BJ (cell line): ENCODE data around the gene ZNF213. TPM values are rescaled to one million over a fixed set of nuclear protein-coding genes. Genes with fewer than 3 reads are reported as not detected.

Experiments used
- CTCF ChIA-PET: fragments of 350-600 bp; formaldehyde crosslinking; extraction: SDS; loops from one replicate; lab custom pipeline; 2021; ENCODE audit warnings: antibody characterized with exemption, inconsistent platforms; lab: Yijun Ruan, JAX
- POLR2A ChIA-PET: fragments of 300-600 bp; sonication (Branson Sonifier 250); formaldehyde crosslinking; extraction: SDS; loops from one replicate; lab custom pipeline; 2021; ENCODE audit warnings: antibody characterized with exemption; lab: Charles Lee
- DNase-seq: peaks from one replicate; pipeline ENCODE4 v3.0.0-alpha.2; 2011; ENCODE audit warnings: low read depth
- H3K27me3 ChIP-seq: 2 replicates; pipeline ENCODE4 v1.6.0; 2011; ENCODE audit warnings: low read length; ENCODE audit not compliant: control insufficient read depth, insufficient read depth
- H3K36me3 ChIP-seq: 2 replicates; pipeline ENCODE4 v1.5.1; 2011; ENCODE audit warnings: low read length; ENCODE audit not compliant: control insufficient read depth, insufficient read depth
- H3K4me3 ChIP-seq: 2 replicates; pipeline ENCODE4 v1.5.1; 2011; ENCODE audit warnings: low read depth, mild to moderate bottlenecking, control low read depth, low read length
- polyA plus RNA-seq: library from polyadenylated mRNA; depleted of rRNA; stranded (reverse); fragments of >200 nt; gene quantifications from 2 replicates; pipeline ENCODE4 v1.2.3, GENCODE V29; 2011
- TF ChIP-seq, protein P1 (sequence below): IDR thresholded peaks from 2 replicates; pipeline ENCODE4 v1.5.1; 2011; ENCODE audit warnings: low read depth, mild to moderate bottlenecking, control low read depth, inconsistent platforms, low read length, moderate library complexity; ENCODE audit not compliant: insufficient read depth

Gene ZNF213
- polyA plus RNA-seq, 1 experiment: 0.77 TPM

DNA sequence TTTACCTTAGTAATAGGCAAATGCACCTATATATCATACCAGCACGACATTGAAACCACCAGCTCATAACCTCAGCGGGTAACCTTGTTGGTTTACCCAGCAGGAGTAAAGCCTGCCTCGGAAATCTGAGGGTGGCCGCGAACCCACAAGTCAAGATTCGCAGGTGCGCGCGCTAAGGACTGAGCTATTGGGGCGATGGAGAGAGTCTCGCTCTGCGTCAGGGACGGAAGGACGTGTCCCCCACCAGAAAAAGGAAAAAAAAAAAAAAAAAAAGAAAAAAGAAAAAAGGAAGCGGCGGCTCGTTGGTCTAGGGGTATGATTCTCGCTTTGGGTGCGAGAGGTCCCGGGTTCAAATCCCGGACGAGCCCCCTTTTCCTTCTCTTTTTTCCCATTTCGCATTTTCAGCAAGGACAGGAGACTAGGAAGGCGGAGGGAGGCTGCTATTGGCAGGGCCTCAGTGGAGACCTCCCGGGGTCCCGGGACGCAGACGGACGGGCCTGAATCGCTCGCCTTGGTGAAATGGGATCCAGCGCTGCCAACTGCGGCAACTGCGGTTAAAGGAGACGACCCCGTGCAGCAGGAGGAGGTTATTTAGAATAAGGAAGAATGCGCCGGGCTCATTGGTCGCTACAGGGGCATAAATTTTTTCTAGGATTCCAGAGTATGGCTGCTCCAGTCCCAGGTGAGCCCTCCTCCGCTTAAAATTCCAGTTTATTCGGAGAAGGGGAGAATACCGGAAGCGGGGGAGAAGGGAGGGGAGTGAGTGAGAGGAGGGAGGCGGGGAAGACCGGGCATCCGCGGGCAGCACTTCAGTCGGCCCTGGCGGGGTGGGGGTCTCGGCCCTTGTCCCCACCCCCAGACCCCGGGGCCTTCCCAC lies 53.2 kb downstream of the ZNF213 start, which contains the start of gene OR1F1:
OR1F1 (plus strand) TSS at position 407 of the 877 bp plus-strand sequence.
- TF ChIP-seq, protein P1, sequence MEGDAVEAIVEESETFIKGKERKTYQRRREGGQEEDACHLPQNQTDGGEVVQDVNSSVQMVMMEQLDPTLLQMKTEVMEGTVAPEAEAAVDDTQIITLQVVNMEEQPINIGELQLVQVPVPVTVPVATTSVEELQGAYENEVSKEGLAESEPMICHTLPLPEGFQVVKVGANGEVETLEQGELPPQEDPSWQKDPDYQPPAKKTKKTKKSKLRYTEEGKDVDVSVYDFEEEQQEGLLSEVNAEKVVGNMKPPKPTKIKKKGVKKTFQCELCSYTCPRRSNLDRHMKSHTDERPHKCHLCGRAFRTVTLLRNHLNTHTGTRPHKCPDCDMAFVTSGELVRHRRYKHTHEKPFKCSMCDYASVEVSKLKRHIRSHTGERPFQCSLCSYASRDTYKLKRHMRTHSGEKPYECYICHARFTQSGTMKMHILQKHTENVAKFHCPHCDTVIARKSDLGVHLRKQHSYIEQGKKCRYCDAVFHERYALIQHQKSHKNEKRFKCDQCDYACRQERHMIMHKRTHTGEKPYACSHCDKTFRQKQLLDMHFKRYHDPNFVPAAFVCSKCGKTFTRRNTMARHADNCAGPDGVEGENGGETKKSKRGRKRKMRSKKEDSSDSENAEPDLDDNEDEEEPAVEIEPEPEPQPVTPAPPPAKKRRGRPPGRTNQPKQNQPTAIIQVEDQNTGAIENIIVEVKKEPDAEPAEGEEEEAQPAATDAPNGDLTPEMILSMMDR: no peak
- no peak for DNase-seq
- Histone ChIP-seq H3K36me3 (no peaks in the 10 kb centered on the region), H3K27me3 (no peaks in the 10 kb centered on the region), H3K4me3 (peak within 1 kb of the TSS; percentile 51)
- POLR2A ChIA-PET: no interaction called here
- CTCF ChIA-PET: interaction anchor here (1.0 to 1.4 kb wide), 2 partner anchors 31 to 36 kb away, joined by 3 read pairs; no protein-coding TSS in a partner anchor

GRCh38 chr16:3188675-3188924 lies 53.8 kb downstream of the ZNF213 start:
- Histone ChIP-seq H3K27me3 (no peaks in the 10 kb centered on the region), H3K4me3 (peak overlapping the region; percentile 51), H3K36me3 (no peaks in the 10 kb centered on the region)
- ChIA-PET POLR2A (no interaction called here), CTCF (interaction anchor here (0.5 to 1.0 kb wide), 2 partner anchors 21 to 32 kb away, joined by 3 read pairs; no protein-coding TSS in a partner anchor)
- TF ChIP-seq, protein P1: no peak
- DNase-seq: no peak

GRCh38 chr16:3188925-3189825 lies 54.3 kb downstream of the ZNF213 start:
- no peak for DNase-seq
- Histone ChIP-seq H3K36me3 (no peaks in the 10 kb centered on the region), H3K4me3 (peak overlapping the region; percentile 51), H3K27me3 (no peaks in the 10 kb centered on the region)
- POLR2A ChIA-PET: no interaction called here
- TF ChIP-seq, protein P1: no peak
- CTCF ChIA-PET: interaction anchor here (0.5 to 1.0 kb wide), 2 partner anchors 21 to 32 kb away, joined by 3 read pairs; no protein-coding TSS in a partner anchor

GRCh38 chr16:3189869-3190268 lies 55.0 kb downstream of the ZNF213 start:
- CTCF ChIA-PET: no interaction called here
- TF ChIP-seq, protein P1: no peak

DNA sequence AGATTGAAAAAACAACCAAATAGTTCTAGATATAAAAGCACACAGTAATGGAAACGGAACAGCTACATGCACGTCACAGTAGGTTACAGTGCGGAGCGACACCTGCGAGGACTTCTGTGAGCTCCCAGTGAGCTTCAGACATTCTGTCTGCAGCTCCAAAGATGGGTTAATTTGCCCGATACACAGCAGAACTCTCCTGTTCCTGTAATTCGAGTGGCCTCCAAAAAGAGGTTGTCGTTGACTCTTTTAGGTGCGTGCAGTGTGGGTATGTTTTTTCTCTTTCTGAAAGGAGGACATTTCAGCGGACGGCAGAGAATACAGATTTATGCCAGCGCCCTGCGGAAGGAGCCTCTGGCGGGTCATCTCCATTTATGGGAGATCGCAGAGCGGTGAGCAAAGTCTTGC lies 56.1 kb downstream of the ZNF213 start:
- Histone ChIP-seq H3K36me3 (no peaks in the 10 kb centered on the region), H3K4me3 (peak overlapping the region; percentile 9; the same call in 1 of the 2 replicates), H3K27me3 (no peaks in the 10 kb centered on the region)
- DNase-seq: no peak
- ChIA-PET CTCF (no interaction called here), POLR2A (no interaction called here)
- TF ChIP-seq, protein P1: no peak

More at GRCh38 chr16:3189869-3190268, 55.0 kb downstream of the ZNF213 start:
- DNase-seq: no peak
- no peaks in the 10 kb centered on the region for H3K27me3 ChIP-seq
- no peaks in the 10 kb centered on the region for H3K36me3 ChIP-seq
- POLR2A ChIA-PET: no interaction called here
- peak overlapping the region; percentile 51 for H3K4me3 ChIP-seq
